GM13977 (cell line): ENCODE results near the gene GART.

Experiments used
- DNase-seq: peaks from one replicate; pipeline ENCODE4 v3.0.0; 2012; ENCODE audit warnings: low spot score
- CTCF ChIP-seq: IDR thresholded peaks from 2 replicates; pipeline ENCODE4 v1.5.1; 2012; ENCODE audit warnings: mild to moderate bottlenecking, control low read depth; ENCODE audit not compliant: insufficient read depth; ENCODE audit errors: extremely low read depth, missing control alignments
- in situ Hi-C: fragments of 300-500 bp; cut with MboI; formaldehyde crosslinking; loops from one replicate; pipeline ENCODE4 v1.12.0; 2022; ENCODE audit warnings: low sequenced_read_pairs, low pct_unique_long_range_greater_than_20kb, mixed read lengths, inconsistent platforms; ENCODE audit not compliant: unreplicated experiment

Gene GART

GRCh38 chr21:33554982-33555344 lies 13.0 kb upstream of the GART start:
- TF ChIP-seq CTCF, result no peak
- DNase-seq, result no peak
- in situ Hi-C loops, result no loop called here

GRCh38 chr21:33554236-33554981 lies 12.5 kb upstream of the GART start:
- no peak for TF ChIP-seq CTCF
- DNase-seq, result no peak
- in situ Hi-C loops, result no loop called here

- TF ChIP-seq CTCF, result no peak
- in situ Hi-C loops, result no loop called here
- DNase-seq, result no peak
These were observed 11.2 kb upstream of the GART start for GRCh38 chr21:33552999-33553598.

- no peak for TF ChIP-seq CTCF
- in situ Hi-C loops, result no loop called here
- DNase-seq, result no peak
These were observed 10.4 kb upstream of the GART start for GRCh38 chr21:33552093-33552998.

GRCh38 chr21:33551664-33552063 lies 9.7 kb upstream of the GART start:
- TF ChIP-seq CTCF, result no peak
- in situ Hi-C loops, result no loop called here
- no peak for DNase-seq

- DNase-seq, result no peak
- in situ Hi-C loops, result no loop called here
- TF ChIP-seq CTCF, result no peak
These were observed 9.1 kb upstream of the GART start for GRCh38 chr21:33550772-33551660.
